DOHH2 (cell line): Measurements from ENCODE around the gene CNTN5.

Source experiments
- H3F3A ChIP-seq: fragments of 200-600 bp; sonication (generic), shearing (Covaris generic); 2 replicates; pipeline ENCODE4 v1.6.0; 2016; ENCODE audit warnings: antibody characterized with exemption, mild to moderate bottlenecking; ENCODE audit not compliant: control insufficient read depth, insufficient read depth
- H3K27ac ChIP-seq: fragments of 200-600 bp; sonication (generic); 2 replicates; pipeline ENCODE4 v1.5.1; 2014; ENCODE audit warnings: low read depth, mild to moderate bottlenecking, low read length, moderate library complexity
- H3K27me3 ChIP-seq: fragments of 200-600 bp; sonication (generic); 2 replicates; pipeline ENCODE4 v1.6.1; 2014; ENCODE audit warnings: mild to moderate bottlenecking, low read length, mixed read lengths; ENCODE audit not compliant: control insufficient read depth
- H3K36me3 ChIP-seq: fragments of 200-600 bp; sonication (generic); 2 replicates; pipeline ENCODE4 v1.6.1; 2014; ENCODE audit warnings: mild to moderate bottlenecking, low read length, moderate library complexity, mixed read lengths; ENCODE audit not compliant: control insufficient read depth
- H3K4me1 ChIP-seq: fragments of 200-600 bp; sonication (generic); 2 replicates; pipeline ENCODE4 v1.6.1; 2014; ENCODE audit warnings: mild to moderate bottlenecking, low read length, mixed read lengths; ENCODE audit not compliant: control insufficient read depth
- H3K4me2 ChIP-seq: fragments of 200-600 bp; sonication (generic); 2 replicates; pipeline ENCODE4 v1.6.0; 2014; ENCODE audit warnings: mild to moderate bottlenecking, low read length, moderate library complexity
- H3K4me3 ChIP-seq: fragments of 200-600 bp; sonication (generic); 2 replicates; pipeline ENCODE4 v1.5.1; 2014; ENCODE audit warnings: mild to moderate bottlenecking, low read length, mixed read lengths
- H3K79me2 ChIP-seq: fragments of 200-600 bp; sonication (generic); 2 replicates; pipeline ENCODE4 v1.6.1; 2014; ENCODE audit warnings: mild to moderate bottlenecking, low read length, mixed read lengths; ENCODE audit not compliant: control insufficient read depth
- H3K9me2 ChIP-seq: fragments of 200-600 bp; sonication (generic); replicated peaks from 2 replicates; pipeline ENCODE4 v1.6.1; 2014; ENCODE audit warnings: mild to moderate bottlenecking, low read length, mixed read lengths; ENCODE audit not compliant: control insufficient read depth
- H3K9me3 ChIP-seq: fragments of 200-600 bp; sonication (generic); 2 replicates; pipeline ENCODE4 v1.6.1; 2014; ENCODE audit warnings: antibody characterized with exemption, low read length, mixed read lengths; ENCODE audit not compliant: control insufficient read depth, insufficient read depth
- H4K20me1 ChIP-seq: fragments of 200-600 bp; sonication (generic); 2 replicates; pipeline ENCODE4 v1.6.0; 2014; ENCODE audit warnings: low read depth, mild to moderate bottlenecking, antibody characterized with exemption, low read length, moderate library complexity; ENCODE audit not compliant: control insufficient read depth, insufficient read depth
- EZH2phosphoT487 ChIP-seq: fragments of 200-600 bp; sonication (generic); IDR thresholded peaks from 2 replicates; pipeline ENCODE4 v1.6.1; 2017; ENCODE audit warnings: borderline replicate concordance, mild to moderate bottlenecking, antibody characterized with exemption, low read length, moderate library complexity, mixed read lengths
- TF ChIP-seq, protein P1 (sequence below): fragments of 200-600 bp; sonication (generic); IDR thresholded peaks from one replicate; pipeline ENCODE4 v1.5.1; 2014; ENCODE audit warnings: antibody characterized with exemption, mild to moderate bottlenecking, low read depth, low read length; ENCODE audit not compliant: poor library complexity, severe bottlenecking

Gene CNTN5

DNA sequence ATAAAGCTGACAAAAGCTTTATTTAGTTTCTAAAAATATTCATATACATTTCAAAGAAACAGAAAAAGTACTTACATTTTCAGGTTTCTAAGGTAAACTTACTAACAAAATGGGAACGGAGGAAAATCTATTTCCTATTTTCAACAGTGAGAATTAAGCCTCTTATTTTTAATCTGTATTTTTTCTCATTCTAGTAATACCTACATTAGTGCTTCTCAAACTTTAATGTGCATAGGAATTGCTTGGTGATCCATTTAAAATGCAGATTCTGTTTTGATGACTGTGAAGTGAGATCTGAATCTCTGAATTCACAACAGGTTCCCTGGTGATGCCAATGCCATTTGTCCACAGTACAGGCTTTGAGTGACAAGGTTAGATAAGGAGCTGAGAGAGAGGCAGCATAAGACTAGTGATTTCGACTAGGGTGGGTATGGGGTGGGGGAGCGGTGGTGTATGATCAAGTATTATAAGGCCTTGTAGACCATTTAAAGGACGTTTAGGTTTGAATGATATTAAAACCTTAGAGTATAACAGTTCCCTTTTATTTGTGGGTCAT, 402.8 kb downstream of the CNTN5 start:
- no peaks in the 10 kb centered on the region for H3K9me2 ChIP-seq
- H3K79me2 ChIP-seq, result no peaks in the 10 kb centered on the region
- H3K27ac ChIP-seq, result no peak overlapping the region

GRCh38 chr11:99424313-99425084, 403.8 kb downstream of the CNTN5 start:
- Histone ChIP-seq H4K20me1 (no peaks in the 10 kb centered on the region), H3K36me3 (no peaks in the 10 kb centered on the region), H3K9me2 (no peaks in the 10 kb centered on the region), H3F3A (no peaks in the 10 kb centered on the region), H3K4me3 (no peak overlapping the region), H3K4me2 (no peak overlapping the region), H3K27ac (no peak overlapping the region), H3K9me3 (peaks cover 7% of the 10 kb centered on the region; the same call in 1 of the 2 replicates), H3K79me2 (no peaks in the 10 kb centered on the region), H3K4me1 (no peaks in the 10 kb centered on the region), H3K27me3 (no peaks in the 10 kb centered on the region)
- TF ChIP-seq EZH2phosphoT487, result no peak
- TF ChIP-seq, protein P1, sequence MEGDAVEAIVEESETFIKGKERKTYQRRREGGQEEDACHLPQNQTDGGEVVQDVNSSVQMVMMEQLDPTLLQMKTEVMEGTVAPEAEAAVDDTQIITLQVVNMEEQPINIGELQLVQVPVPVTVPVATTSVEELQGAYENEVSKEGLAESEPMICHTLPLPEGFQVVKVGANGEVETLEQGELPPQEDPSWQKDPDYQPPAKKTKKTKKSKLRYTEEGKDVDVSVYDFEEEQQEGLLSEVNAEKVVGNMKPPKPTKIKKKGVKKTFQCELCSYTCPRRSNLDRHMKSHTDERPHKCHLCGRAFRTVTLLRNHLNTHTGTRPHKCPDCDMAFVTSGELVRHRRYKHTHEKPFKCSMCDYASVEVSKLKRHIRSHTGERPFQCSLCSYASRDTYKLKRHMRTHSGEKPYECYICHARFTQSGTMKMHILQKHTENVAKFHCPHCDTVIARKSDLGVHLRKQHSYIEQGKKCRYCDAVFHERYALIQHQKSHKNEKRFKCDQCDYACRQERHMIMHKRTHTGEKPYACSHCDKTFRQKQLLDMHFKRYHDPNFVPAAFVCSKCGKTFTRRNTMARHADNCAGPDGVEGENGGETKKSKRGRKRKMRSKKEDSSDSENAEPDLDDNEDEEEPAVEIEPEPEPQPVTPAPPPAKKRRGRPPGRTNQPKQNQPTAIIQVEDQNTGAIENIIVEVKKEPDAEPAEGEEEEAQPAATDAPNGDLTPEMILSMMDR, result no peak

More for the DNA sequence above, 402.8 kb downstream of the CNTN5 start:
- no peaks in the 10 kb centered on the region for H3K36me3 ChIP-seq
- no peaks in the 10 kb centered on the region for H3K4me1 ChIP-seq
- H3K4me3 ChIP-seq, result no peak overlapping the region
- no peak for TF ChIP-seq EZH2phosphoT487
- TF ChIP-seq, protein P1, result no peak
- peaks cover 7% of the 10 kb centered on the region; the same call in 1 of the 2 replicates for H3K9me3 ChIP-seq
- no peaks in the 10 kb centered on the region for H4K20me1 ChIP-seq
- H3K27me3 ChIP-seq, result no peaks in the 10 kb centered on the region
- H3F3A ChIP-seq, result no peaks in the 10 kb centered on the region
- no peak overlapping the region for H3K4me2 ChIP-seq

DNA sequence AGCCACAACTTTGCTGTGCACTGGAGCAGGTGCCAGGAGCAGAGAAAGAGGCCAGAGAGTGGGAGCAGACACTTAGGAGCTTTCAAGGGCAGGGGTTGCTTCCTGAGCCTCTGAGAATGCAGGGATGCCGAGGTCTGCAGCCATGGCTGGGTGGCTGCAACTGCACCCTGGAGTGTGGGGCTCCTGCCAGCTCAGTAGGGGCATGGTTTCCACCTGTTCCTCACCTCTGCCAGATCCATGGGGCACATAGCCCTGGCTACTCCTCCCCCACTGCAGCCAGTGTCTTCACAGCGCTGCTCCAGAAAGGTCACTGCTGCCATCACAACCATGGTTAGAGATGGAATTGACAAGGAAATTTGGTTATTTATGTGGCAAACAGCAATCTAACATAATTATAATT, 404.8 kb downstream of the CNTN5 start:
- TF ChIP-seq EZH2phosphoT487, result no peak
- TF ChIP-seq, protein P1, result no peak
- H3K9me3 ChIP-seq, result peaks cover 7% of the 10 kb centered on the region; the same call in 1 of the 2 replicates
- H3K27me3 ChIP-seq, result no peaks in the 10 kb centered on the region

More for the DNA sequence above, 404.8 kb downstream of the CNTN5 start:
- Histone ChIP-seq H4K20me1 (no peaks in the 10 kb centered on the region), H3K4me1 (no peaks in the 10 kb centered on the region), H3K27ac (no peak overlapping the region), H3K4me3 (no peak overlapping the region), H3K36me3 (no peaks in the 10 kb centered on the region), H3K79me2 (no peaks in the 10 kb centered on the region), H3K9me2 (no peaks in the 10 kb centered on the region), H3F3A (no peaks in the 10 kb centered on the region), H3K4me2 (no peak overlapping the region)
